Measurements from ENCODE around the gene MOB2.

Gene MOB2

DNA sequence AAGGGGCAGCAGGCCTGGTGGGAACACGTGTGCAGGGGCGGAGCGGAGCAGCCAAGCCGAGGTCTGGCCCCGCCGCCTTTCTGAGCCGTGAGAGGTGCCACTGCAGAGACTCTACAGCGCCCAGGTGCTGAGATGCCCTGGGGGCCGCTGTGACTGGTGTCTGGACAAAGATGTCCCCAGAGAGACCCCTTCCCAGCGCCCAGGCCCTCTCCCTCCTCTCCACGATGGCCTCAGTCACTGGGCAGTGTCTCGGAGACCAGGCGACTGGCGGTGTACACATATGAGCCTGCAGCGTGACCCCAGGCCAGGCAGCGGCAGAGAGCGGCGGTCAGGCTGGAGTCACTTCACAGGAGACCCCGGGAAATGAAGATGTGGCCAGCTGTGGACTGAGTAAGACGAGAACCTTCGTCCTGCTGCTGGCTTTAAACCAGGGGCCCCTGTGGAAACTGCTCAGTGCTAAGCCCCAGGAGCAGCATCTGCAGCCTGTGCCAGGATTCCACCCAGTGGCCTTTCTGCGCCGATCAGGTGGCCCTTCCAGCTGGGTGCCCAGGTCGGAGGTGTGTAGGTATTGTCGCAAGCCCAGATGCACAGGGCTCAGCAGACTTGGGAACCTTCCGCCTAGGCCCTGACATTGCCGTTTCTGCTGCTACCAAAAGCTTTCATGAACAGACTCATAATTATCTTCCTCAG is 34.7 kb downstream of the MOB2 start:
- TF ChIP-seq TOX (CRISPR knock-in tag; IDR thresholded peaks at IDR 0.05; ENCODE audit: borderline replicate concordance) (no peak), ZNF70 (CRISPR knock-in tag; IDR thresholded peaks at IDR 0.05) (no peak), ZFP3 (CRISPR knock-in tag; IDR thresholded peaks at IDR 0.05) (no peak), ZC3H10 (CRISPR knock-in tag; IDR thresholded peaks at IDR 0.05) (no peak), CSDC2 (CRISPR knock-in tag; IDR thresholded peaks at IDR 0.05) (no peak)
- TF ChIP-seq, protein P1, sequence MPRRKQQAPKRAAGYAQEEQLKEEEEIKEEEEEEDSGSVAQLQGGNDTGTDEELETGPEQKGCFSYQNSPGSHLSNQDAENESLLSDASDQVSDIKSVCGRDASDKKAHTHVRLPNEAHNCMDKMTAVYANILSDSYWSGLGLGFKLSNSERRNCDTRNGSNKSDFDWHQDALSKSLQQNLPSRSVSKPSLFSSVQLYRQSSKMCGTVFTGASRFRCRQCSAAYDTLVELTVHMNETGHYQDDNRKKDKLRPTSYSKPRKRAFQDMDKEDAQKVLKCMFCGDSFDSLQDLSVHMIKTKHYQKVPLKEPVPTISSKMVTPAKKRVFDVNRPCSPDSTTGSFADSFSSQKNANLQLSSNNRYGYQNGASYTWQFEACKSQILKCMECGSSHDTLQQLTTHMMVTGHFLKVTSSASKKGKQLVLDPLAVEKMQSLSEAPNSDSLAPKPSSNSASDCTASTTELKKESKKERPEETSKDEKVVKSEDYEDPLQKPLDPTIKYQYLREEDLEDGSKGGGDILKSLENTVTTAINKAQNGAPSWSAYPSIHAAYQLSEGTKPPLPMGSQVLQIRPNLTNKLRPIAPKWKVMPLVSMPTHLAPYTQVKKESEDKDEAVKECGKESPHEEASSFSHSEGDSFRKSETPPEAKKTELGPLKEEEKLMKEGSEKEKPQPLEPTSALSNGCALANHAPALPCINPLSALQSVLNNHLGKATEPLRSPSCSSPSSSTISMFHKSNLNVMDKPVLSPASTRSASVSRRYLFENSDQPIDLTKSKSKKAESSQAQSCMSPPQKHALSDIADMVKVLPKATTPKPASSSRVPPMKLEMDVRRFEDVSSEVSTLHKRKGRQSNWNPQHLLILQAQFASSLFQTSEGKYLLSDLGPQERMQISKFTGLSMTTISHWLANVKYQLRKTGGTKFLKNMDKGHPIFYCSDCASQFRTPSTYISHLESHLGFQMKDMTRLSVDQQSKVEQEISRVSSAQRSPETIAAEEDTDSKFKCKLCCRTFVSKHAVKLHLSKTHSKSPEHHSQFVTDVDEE (CRISPR knock-in tag; IDR thresholded peaks at IDR 0.05) = no peak
- no peak for ATAC-seq

DNA sequence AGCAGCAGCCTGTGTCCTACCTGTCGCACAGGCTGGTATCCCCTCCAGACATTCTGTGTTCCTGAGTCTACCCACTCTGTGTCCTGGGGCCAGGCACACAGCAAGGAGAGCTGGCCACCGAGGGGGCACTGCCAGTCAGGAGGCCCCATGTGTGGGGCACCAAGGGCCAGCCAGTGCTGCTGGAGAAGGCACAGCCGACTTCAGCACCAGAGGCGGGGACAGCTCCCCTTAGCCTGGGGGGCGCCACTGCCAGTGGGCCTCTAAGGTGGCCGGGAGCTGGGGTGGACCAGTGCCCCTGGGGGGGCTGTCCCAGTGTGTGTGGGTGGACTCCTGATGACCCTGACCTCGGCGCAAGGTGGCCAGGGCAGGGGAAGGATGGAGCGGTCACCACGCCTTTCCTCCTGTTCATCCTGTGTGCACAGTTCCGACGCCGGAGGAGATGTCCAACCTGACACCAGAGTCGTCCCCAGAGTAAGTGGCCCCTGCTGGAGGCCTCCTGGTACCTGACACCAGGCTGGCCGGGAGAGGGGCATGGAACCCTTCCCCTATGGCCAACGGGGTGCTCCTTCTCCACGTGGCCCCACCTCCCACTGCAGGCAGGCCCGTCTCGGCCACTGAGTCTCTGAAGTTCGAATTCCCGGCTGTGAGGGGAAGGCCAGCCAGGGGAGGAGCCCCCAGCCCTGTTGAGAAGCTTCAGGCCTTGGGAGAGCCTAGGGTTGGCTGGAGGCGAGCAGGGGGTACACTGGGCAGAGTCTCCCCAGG is 35.4 kb downstream of the MOB2 start:
- ATAC-seq = no peak
- TF ChIP-seq ZFP30 (CRISPR knock-in tag; IDR thresholded peaks at IDR 0.05) (no peak), TCF4 (CRISPR knock-in tag; IDR thresholded peaks at IDR 0.05; ENCODE audit: borderline replicate concordance) (no peak), GLIS3 (CRISPR knock-in tag; IDR thresholded peaks at IDR 0.05) (no peak), ZNF8 (CRISPR knock-in tag; IDR thresholded peaks at IDR 0.05) (no peak), CSDC2 (CRISPR knock-in tag; IDR thresholded peaks at IDR 0.05) (no peak), ZC3H10 (CRISPR knock-in tag; IDR thresholded peaks at IDR 0.05) (no peak), OSR1 (CRISPR knock-in tag; IDR thresholded peaks at IDR 0.05) (no peak), BACH2 (CRISPR knock-in tag; IDR thresholded peaks at IDR 0.05; ENCODE audit: borderline replicate concordance) (no peak), ISL1 (CRISPR knock-in tag; IDR thresholded peaks at IDR 0.05) (no peak), ARNTL (CRISPR knock-in tag; IDR thresholded peaks at IDR 0.05; ENCODE audit: borderline replicate concordance, low read depth) (no peak), SNAI2 (CRISPR knock-in tag; IDR thresholded peaks at IDR 0.05) (no peak), ZNF565 (CRISPR knock-in tag; conservative IDR thresholded peaks at IDR 0.05; ENCODE audit: low read depth) (no peak), PPARA (CRISPR knock-in tag; IDR thresholded peaks at IDR 0.05; ENCODE audit: borderline replicate concordance) (no peak)
- TF ChIP-seq, protein P1 (CRISPR knock-in tag; IDR thresholded peaks at IDR 0.05) = no peak
- TF ChIP-seq, protein P2, sequence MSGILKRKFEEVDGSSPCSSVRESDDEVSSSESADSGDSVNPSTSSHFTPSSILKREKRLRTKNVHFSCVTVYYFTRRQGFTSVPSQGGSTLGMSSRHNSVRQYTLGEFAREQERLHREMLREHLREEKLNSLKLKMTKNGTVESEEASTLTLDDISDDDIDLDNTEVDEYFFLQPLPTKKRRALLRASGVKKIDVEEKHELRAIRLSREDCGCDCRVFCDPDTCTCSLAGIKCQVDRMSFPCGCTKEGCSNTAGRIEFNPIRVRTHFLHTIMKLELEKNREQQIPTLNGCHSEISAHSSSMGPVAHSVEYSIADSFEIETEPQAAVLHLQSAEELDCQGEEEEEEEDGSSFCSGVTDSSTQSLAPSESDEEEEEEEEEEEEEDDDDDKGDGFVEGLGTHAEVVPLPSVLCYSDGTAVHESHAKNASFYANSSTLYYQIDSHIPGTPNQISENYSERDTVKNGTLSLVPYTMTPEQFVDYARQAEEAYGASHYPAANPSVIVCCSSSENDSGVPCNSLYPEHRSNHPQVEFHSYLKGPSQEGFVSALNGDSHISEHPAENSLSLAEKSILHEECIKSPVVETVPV (CRISPR knock-in tag; IDR thresholded peaks at IDR 0.05) = no peak
- TF ChIP-seq, protein P3, sequence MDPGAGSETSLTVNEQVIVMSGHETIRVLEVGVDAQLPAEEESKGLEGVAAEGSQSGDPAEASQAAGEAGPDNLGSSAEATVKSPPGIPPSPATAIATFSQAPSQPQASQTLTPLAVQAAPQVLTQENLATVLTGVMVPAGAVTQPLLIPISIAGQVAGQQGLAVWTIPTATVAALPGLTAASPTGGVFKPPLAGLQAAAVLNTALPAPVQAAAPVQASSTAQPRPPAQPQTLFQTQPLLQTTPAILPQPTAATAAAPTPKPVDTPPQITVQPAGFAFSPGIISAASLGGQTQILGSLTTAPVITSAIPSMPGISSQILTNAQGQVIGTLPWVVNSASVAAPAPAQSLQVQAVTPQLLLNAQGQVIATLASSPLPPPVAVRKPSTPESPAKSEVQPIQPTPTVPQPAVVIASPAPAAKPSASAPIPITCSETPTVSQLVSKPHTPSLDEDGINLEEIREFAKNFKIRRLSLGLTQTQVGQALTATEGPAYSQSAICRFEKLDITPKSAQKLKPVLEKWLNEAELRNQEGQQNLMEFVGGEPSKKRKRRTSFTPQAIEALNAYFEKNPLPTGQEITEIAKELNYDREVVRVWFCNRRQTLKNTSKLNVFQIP (CRISPR knock-in tag; IDR thresholded peaks at IDR 0.05; ENCODE audit: borderline replicate concordance, low read depth) = no peak
- TF ChIP-seq, protein P4, sequence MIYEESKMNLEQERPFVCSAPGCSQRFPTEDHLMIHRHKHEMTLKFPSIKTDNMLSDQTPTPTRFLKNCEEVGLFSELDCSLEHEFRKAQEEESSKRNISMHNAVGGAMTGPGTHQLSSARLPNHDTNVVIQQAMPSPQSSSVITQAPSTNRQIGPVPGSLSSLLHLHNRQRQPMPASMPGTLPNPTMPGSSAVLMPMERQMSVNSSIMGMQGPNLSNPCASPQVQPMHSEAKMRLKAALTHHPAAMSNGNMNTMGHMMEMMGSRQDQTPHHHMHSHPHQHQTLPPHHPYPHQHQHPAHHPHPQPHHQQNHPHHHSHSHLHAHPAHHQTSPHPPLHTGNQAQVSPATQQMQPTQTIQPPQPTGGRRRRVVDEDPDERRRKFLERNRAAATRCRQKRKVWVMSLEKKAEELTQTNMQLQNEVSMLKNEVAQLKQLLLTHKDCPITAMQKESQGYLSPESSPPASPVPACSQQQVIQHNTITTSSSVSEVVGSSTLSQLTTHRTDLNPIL (CRISPR knock-in tag; IDR thresholded peaks at IDR 0.05; ENCODE audit: low read depth) = no peak
- TF ChIP-seq, protein P5, sequence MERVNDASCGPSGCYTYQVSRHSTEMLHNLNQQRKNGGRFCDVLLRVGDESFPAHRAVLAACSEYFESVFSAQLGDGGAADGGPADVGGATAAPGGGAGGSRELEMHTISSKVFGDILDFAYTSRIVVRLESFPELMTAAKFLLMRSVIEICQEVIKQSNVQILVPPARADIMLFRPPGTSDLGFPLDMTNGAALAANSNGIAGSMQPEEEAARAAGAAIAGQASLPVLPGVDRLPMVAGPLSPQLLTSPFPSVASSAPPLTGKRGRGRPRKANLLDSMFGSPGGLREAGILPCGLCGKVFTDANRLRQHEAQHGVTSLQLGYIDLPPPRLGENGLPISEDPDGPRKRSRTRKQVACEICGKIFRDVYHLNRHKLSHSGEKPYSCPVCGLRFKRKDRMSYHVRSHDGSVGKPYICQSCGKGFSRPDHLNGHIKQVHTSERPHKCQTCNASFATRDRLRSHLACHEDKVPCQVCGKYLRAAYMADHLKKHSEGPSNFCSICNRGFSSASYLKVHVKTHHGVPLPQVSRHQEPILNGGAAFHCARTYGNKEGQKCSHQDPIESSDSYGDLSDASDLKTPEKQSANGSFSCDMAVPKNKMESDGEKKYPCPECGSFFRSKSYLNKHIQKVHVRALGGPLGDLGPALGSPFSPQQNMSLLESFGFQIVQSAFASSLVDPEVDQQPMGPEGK (CRISPR knock-in tag; IDR thresholded peaks at IDR 0.05; ENCODE audit: borderline replicate concordance) = no peak
